HCT116 (cell line): ENCODE data around the gene SGPP2.

Experiments
- CEBPB ChIP-seq: IDR thresholded peaks from 2 replicates; pipeline ENCODE4 v1.6.1; 2012; ENCODE audit warnings: low read depth
- EZH2 ChIP-seq: fragments of 200-600 bp; sonication (generic); IDR thresholded peaks from 2 replicates; pipeline ENCODE4 v1.6.1; 2017; ENCODE audit warnings: antibody characterized with exemption, mixed run types
- JUND ChIP-seq: IDR thresholded peaks from 2 replicates; pipeline ENCODE4 v1.6.1; 2012
- POLR2A ChIP-seq: IDR thresholded peaks from 2 replicates; pipeline ENCODE4 v1.7.0; 2011; ENCODE audit warnings: borderline replicate concordance; ENCODE audit not compliant: insufficient read depth, insufficient read length; ENCODE audit errors: extremely low read depth
- POLR2AphosphoS5 ChIP-seq: IDR thresholded peaks from 2 replicates; pipeline ENCODE4 v1.6.1; 2011; ENCODE audit warnings: mild to moderate bottlenecking, low read depth, low read length, moderate library complexity
- RAD21 ChIP-seq: IDR thresholded peaks from 2 replicates; pipeline ENCODE4 v1.6.1; 2012; ENCODE audit warnings: low read depth, mild to moderate bottlenecking
- YY1 ChIP-seq: IDR thresholded peaks from 2 replicates; pipeline ENCODE4 v1.6.1; 2011; ENCODE audit warnings: low read length, low read depth, moderate library complexity, mild to moderate bottlenecking; ENCODE audit not compliant: insufficient replicate concordance; ENCODE audit errors: extremely low read depth
- TF ChIP-seq, protein P1 (sequence below), 3 experiments: fragments of 200-600 bp in 1 of 3; sonication (generic) in 1 of 3; IDR thresholded peaks in 2 of 3; conservative IDR thresholded peaks in 1 of 3; 2 replicates each; pipeline ENCODE4 v1.5.1; 2012 to 2017; ENCODE audit warnings: low read depth in 2 of 3, low read length in 2 of 3, antibody characterized with exemption in 1 of 3, borderline replicate concordance in 1 of 3, control low read depth in 1 of 3, mild to moderate bottlenecking in 1 of 3, mixed read lengths in 1 of 3, mixed run types in 1 of 3, moderate library complexity in 1 of 3; ENCODE audit not compliant: insufficient read depth in 1 of 3
- TF ChIP-seq, protein P2 (sequence below): IDR thresholded peaks from 2 replicates; pipeline ENCODE4 v1.6.1; 2012
- TF ChIP-seq, protein P3 (sequence below): IDR thresholded peaks from 2 replicates; pipeline ENCODE4 v1.6.1; 2011; ENCODE audit warnings: mild to moderate bottlenecking, low read length, moderate library complexity; ENCODE audit not compliant: insufficient replicate concordance; ENCODE audit errors: extremely low read depth
- TF ChIP-seq, protein P4 (sequence below): IDR thresholded peaks from 2 replicates; pipeline ENCODE4 v1.6.1; 2012; ENCODE audit warnings: low read depth

DNA sequence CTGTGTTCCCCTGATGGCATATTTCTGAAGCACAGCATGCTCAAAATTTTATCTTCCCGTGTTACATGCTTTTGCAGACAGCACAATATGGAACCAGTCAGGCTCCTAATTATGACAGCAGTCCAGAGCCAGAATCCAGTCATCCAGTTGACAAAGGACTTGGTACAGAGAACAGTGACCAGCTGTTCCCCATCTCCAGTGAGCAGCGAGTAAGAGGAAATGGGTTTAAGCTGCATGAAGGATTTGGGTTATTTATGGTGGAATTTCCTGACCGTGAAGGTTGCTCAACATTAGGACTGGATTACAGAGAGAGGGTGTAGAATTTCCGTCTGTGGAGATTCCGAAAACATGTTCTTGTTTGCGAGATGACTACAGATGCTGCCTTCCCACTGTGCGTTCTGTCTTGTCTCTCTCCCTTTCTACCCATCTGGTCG lies 24.4 kb downstream of the SGPP2 start:
- TF ChIP-seq YY1 (no peak), CEBPB (no peak), POLR2A (no peak), EZH2 (no peak), RAD21 (no peak), POLR2AphosphoS5 (no peak), JUND (no peak)
- TF ChIP-seq, protein P1, sequence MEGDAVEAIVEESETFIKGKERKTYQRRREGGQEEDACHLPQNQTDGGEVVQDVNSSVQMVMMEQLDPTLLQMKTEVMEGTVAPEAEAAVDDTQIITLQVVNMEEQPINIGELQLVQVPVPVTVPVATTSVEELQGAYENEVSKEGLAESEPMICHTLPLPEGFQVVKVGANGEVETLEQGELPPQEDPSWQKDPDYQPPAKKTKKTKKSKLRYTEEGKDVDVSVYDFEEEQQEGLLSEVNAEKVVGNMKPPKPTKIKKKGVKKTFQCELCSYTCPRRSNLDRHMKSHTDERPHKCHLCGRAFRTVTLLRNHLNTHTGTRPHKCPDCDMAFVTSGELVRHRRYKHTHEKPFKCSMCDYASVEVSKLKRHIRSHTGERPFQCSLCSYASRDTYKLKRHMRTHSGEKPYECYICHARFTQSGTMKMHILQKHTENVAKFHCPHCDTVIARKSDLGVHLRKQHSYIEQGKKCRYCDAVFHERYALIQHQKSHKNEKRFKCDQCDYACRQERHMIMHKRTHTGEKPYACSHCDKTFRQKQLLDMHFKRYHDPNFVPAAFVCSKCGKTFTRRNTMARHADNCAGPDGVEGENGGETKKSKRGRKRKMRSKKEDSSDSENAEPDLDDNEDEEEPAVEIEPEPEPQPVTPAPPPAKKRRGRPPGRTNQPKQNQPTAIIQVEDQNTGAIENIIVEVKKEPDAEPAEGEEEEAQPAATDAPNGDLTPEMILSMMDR (IDR thresholded peaks at IDR 0.05 in 2 of 3, conservative IDR thresholded peaks at IDR 0.05 in 1 of 3; ENCODE audit: borderline replicate concordance in 1 of 3, insufficient read depth in 1 of 3, low read depth in 2 of 3, low read length in 2 of 3): no peak
- TF ChIP-seq, protein P2, sequence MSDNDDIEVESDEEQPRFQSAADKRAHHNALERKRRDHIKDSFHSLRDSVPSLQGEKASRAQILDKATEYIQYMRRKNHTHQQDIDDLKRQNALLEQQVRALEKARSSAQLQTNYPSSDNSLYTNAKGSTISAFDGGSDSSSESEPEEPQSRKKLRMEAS: no peak
- TF ChIP-seq, protein P3, sequence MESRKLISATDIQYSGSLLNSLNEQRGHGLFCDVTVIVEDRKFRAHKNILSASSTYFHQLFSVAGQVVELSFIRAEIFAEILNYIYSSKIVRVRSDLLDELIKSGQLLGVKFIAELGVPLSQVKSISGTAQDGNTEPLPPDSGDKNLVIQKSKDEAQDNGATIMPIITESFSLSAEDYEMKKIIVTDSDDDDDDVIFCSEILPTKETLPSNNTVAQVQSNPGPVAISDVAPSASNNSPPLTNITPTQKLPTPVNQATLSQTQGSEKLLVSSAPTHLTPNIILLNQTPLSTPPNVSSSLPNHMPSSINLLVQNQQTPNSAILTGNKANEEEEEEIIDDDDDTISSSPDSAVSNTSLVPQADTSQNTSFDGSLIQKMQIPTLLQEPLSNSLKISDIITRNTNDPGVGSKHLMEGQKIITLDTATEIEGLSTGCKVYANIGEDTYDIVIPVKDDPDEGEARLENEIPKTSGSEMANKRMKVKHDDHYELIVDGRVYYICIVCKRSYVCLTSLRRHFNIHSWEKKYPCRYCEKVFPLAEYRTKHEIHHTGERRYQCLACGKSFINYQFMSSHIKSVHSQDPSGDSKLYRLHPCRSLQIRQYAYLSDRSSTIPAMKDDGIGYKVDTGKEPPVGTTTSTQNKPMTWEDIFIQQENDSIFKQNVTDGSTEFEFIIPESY: no peak
- TF ChIP-seq, protein P4, sequence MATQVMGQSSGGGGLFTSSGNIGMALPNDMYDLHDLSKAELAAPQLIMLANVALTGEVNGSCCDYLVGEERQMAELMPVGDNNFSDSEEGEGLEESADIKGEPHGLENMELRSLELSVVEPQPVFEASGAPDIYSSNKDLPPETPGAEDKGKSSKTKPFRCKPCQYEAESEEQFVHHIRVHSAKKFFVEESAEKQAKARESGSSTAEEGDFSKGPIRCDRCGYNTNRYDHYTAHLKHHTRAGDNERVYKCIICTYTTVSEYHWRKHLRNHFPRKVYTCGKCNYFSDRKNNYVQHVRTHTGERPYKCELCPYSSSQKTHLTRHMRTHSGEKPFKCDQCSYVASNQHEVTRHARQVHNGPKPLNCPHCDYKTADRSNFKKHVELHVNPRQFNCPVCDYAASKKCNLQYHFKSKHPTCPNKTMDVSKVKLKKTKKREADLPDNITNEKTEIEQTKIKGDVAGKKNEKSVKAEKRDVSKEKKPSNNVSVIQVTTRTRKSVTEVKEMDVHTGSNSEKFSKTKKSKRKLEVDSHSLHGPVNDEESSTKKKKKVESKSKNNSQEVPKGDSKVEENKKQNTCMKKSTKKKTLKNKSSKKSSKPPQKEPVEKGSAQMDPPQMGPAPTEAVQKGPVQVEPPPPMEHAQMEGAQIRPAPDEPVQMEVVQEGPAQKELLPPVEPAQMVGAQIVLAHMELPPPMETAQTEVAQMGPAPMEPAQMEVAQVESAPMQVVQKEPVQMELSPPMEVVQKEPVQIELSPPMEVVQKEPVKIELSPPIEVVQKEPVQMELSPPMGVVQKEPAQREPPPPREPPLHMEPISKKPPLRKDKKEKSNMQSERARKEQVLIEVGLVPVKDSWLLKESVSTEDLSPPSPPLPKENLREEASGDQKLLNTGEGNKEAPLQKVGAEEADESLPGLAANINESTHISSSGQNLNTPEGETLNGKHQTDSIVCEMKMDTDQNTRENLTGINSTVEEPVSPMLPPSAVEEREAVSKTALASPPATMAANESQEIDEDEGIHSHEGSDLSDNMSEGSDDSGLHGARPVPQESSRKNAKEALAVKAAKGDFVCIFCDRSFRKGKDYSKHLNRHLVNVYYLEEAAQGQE: no peak
